SH-SY5Y (cell line): ENCODE measurements around the gene ABHD17B.

Source experiments
- GATA2 ChIP-seq: IDR thresholded peaks from 2 replicates; pipeline ENCODE4 v1.6.1; 2011; ENCODE audit warnings: mild to moderate bottlenecking, low read depth, low read length
- GATA3 ChIP-seq: IDR thresholded peaks from 2 replicates; pipeline ENCODE4 v1.6.1; 2011; ENCODE audit warnings: low read depth, mild to moderate bottlenecking, low read length, moderate library complexity

- TF ChIP-seq GATA2 (no peak), GATA3 (no peak)
These were observed 71.3 kb downstream of the ABHD17B start for GRCh38 chr9:71839668-71840067.
